SH-SY5Y (cell line): ENCODE results near the gene DMD.

ENCODE experiments used
- GATA2 ChIP-seq: IDR thresholded peaks from 2 replicates; pipeline ENCODE4 v1.6.1; 2011; ENCODE audit warnings: mild to moderate bottlenecking, low read depth, low read length
- GATA3 ChIP-seq: IDR thresholded peaks from 2 replicates; pipeline ENCODE4 v1.6.1; 2011; ENCODE audit warnings: low read depth, mild to moderate bottlenecking, low read length, moderate library complexity

GRCh38 chrX:32745323-32745722, 466.0 kb downstream of the DMD start:
- no peak for TF ChIP-seq GATA3
- no peak for TF ChIP-seq GATA2
